Tongue (tissue), 2 donors: ENCODE results near the gene MOCS2. TPM values are rescaled to one million over a fixed set of nuclear protein-coding genes. Genes with fewer than 3 reads are reported as not detected.
A peak's percentile ranks its signal among the peaks of the same experiment; 100 is the strongest.

Experiments used
- DNase-seq: peaks from one replicate; pipeline ENCODE4 v3.0.0-alpha.2; 2015
- total RNA-seq: library from RNA; depleted of rRNA; stranded (reverse); fragments of >200 nt; gene quantifications from one replicate; pipeline ENCODE4 v1.2.3, GENCODE V29; 2014

MOCS2 gene
- total RNA-seq, 1 donor from 2014 or later, result 44.6 TPM

- no peak for DNase-seq
These were observed 17.3 kb downstream of the MOCS2 start for GRCh38 chr5:53092242-53092641.

GRCh38 chr5:53091289-53091688 lies 18.3 kb downstream of the MOCS2 start:
- no peak for DNase-seq

- DNase-seq, result no peak
These were observed 19.3 kb downstream of the MOCS2 start for GRCh38 chr5:53090229-53090628.

GRCh38 chr5:53089481-53089991 lies 20.0 kb downstream of the MOCS2 start:
- DNase-seq, result no peak

- peak; percentile 69 for DNase-seq
These were observed 21.9 kb downstream of the MOCS2 start for GRCh38 chr5:53087621-53088121.

- DNase-seq, result no peak
These were observed 22.4 kb downstream of the MOCS2 start for GRCh38 chr5:53087171-53087570.

- peak; percentile 23 for DNase-seq
These were observed 24.9 kb downstream of the MOCS2 start for GRCh38 chr5:53084546-53085255.

GRCh38 chr5:53083927-53084326 lies 25.6 kb downstream of the MOCS2 start:
- peak; percentile 24 for DNase-seq

GRCh38 chr5:53080271-53080670 lies 29.3 kb downstream of the MOCS2 start:
- no peak for DNase-seq

- no peak for DNase-seq
These were observed 33.5 kb downstream of the MOCS2 start for GRCh38 chr5:53076014-53076583.

GRCh38 chr5:53073348-53073747 lies 36.2 kb downstream of the MOCS2 start:
- DNase-seq, result no peak

- DNase-seq, result no peak
These were observed 37.8 kb downstream of the MOCS2 start for GRCh38 chr5:53071738-53072137.

- no peak for DNase-seq
These were observed 38.3 kb downstream of the MOCS2 start for GRCh38 chr5:53071298-53071697.

- DNase-seq, result no peak
These were observed 39.9 kb downstream of the MOCS2 start for GRCh38 chr5:53069626-53070025.

GRCh38 chr5:53068291-53068836 lies 41.2 kb downstream of the MOCS2 start:
- no peak for DNase-seq

GRCh38 chr5:53067641-53068040 lies 41.9 kb downstream of the MOCS2 start:
- no peak for DNase-seq

GRCh38 chr5:53066088-53066487 lies 43.5 kb downstream of the MOCS2 start:
- DNase-seq, result no peak

- no peak for DNase-seq
These were observed 45.8 kb downstream of the MOCS2 start for GRCh38 chr5:53063791-53064190.

GRCh38 chr5:53063176-53063575 lies 46.4 kb downstream of the MOCS2 start:
- no peak for DNase-seq

- no peak for DNase-seq
These were observed 50.3 kb downstream of the MOCS2 start for GRCh38 chr5:53059281-53059680.

- DNase-seq, result no peak
These were observed 54.2 kb downstream of the MOCS2 start for GRCh38 chr5:53055365-53055764.

GRCh38 chr5:53053364-53053763 lies 56.2 kb downstream of the MOCS2 start:
- no peak for DNase-seq

- no peak for DNase-seq
These were observed 57.1 kb downstream of the MOCS2 start for GRCh38 chr5:53052499-53052898.

GRCh38 chr5:53048248-53048647 lies 61.3 kb downstream of the MOCS2 start:
- DNase-seq, result no peak
